GM12878 (cell line): Measurements from ENCODE around the gene SLC19A3. TPM values are rescaled to one million over a fixed set of nuclear protein-coding genes. Genes with fewer than 3 reads are reported as not detected.

Experiments
- ATAC-seq: fragments of 200-7000 bp; cut with Tn5 transposase; 3 replicates; pipeline ENCODE4 v1.9.1; 2020; ENCODE audit warnings: mild to moderate bottlenecking, moderate library complexity
- BruUV-seq: library from RNA; stranded (reverse); fragments of 400-500 nt; replicated peaks from 2 replicates; lab custom pipeline; 2021; lab: Mats Ljungman, UMichigan
- CTCF ChIA-PET: fragments of 300-600 bp; sonication (Branson Sonifier 250); formaldehyde crosslinking; extraction: SDS; loops from one replicate; lab custom pipeline; 2021; ENCODE audit warnings: inconsistent platforms; lab: Yijun Ruan, JAX
- POLR2A ChIA-PET: fragments of 350-600 bp; formaldehyde crosslinking; extraction: SDS; loops from one replicate; lab custom pipeline; 2021; ENCODE audit warnings: inconsistent platforms; lab: Charles Lee
- RAD21 ChIA-PET: fragments of 300-600 bp; sonication (Branson Sonifier 250); formaldehyde crosslinking; loops from one replicate; lab custom pipeline; 2023; ENCODE audit warnings: antibody characterized with exemption; ENCODE audit not compliant: unreplicated experiment; lab: Charles Lee
- SMC1A ChIA-PET: fragments of 300-600 bp; sonication (Branson Sonifier 250); formaldehyde crosslinking; loops from one replicate; lab custom pipeline; 2023; ENCODE audit not compliant: unreplicated experiment, uncharacterized antibody; lab: Charles Lee
- DNase-seq: peaks from one replicate; pipeline ENCODE4 v3.0.0-alpha.2; 2011; ENCODE audit warnings: low read depth, low spot score
- FAIRE-seq: peaks from 3 replicates; lab custom pipeline; 2011; peaks lifted over from hg19 to GRCh38; lab: Jason Lieb, UNC
- H2AFZ ChIP-seq: 2 replicates; pipeline ENCODE4 v1.6.0; 2011; ENCODE audit warnings: low read depth, low read length, control low read depth; ENCODE audit not compliant: control insufficient read depth
- H3K27ac ChIP-seq: 2 replicates; pipeline ENCODE4 v1.5.1; 2011; ENCODE audit warnings: control low read depth; ENCODE audit not compliant: control insufficient read depth, insufficient read depth
- H3K27me3 ChIP-seq, 2 experiments: replicated peaks in 1 of 2; 2 replicates each; pipeline versions ENCODE4 v1.6.0 to v1.6.1; 2011; ENCODE audit warnings: low read length in 1 of 2; ENCODE audit not compliant: control insufficient read depth in 2 of 2, insufficient read depth in 2 of 2
- H3K36me3 ChIP-seq, 2 experiments: 2 replicates each; pipeline ENCODE4 v1.5.1; 2011; ENCODE audit warnings: low read length in 1 of 2; ENCODE audit not compliant: control insufficient read depth in 2 of 2, insufficient read depth in 2 of 2
- H3K4me1 ChIP-seq: 2 replicates; pipeline ENCODE4 v1.6.1; 2011; ENCODE audit warnings: mild to moderate bottlenecking, low read length, moderate library complexity, mixed read lengths; ENCODE audit not compliant: control insufficient read depth, insufficient read depth
- H3K4me2 ChIP-seq: 2 replicates; pipeline ENCODE4 v1.6.0; 2011; ENCODE audit warnings: control low read depth; ENCODE audit not compliant: control insufficient read depth, insufficient read depth
- H3K4me3 ChIP-seq: fragments of 200-600 bp; sonication (generic); 2 replicates; pipeline ENCODE4 v1.5.1; 2016
- H3K79me2 ChIP-seq: 2 replicates; pipeline ENCODE4 v1.6.0; 2011; ENCODE audit warnings: low read length; ENCODE audit not compliant: control insufficient read depth, insufficient read depth
- H3K9ac ChIP-seq: 2 replicates; pipeline ENCODE4 v1.8.0; 2011; ENCODE audit warnings: low read length, control low read depth, mixed read lengths; ENCODE audit not compliant: control insufficient read depth, insufficient read depth
- H3K9me3 ChIP-seq: replicated peaks from 3 replicates; pipeline ENCODE4 v1.5.1; 2011; ENCODE audit warnings: mild to moderate bottlenecking, low read length; ENCODE audit not compliant: control insufficient read depth, insufficient read depth
- H4K20me1 ChIP-seq: 2 replicates; pipeline ENCODE4 v1.6.0; 2011; ENCODE audit not compliant: control insufficient read depth, insufficient read depth
- FOS ChIP-seq: IDR thresholded peaks from 3 replicates; pipeline ENCODE4 v1.6.1; 2011; ENCODE audit warnings: borderline replicate concordance; ENCODE audit not compliant: insufficient read length; ENCODE audit errors: extremely low read depth
- MXI1 ChIP-seq: fragments of 150-350 bp; IDR thresholded peaks from 2 replicates; pipeline ENCODE4 v1.6.1; 2011; ENCODE audit warnings: low read depth, mild to moderate bottlenecking, inconsistent platforms, low read length, improper control_type of control experiment
- WGBS: methylation state at CpG from one replicate; pipeline ENCODE4 v1.1.6; 2016; ENCODE audit warnings: low lambda C conversion rate; ENCODE audit not compliant: insufficient replicate concordance, insufficient coverage; ENCODE audit errors: missing lambda C conversion rate; 5-methylcytosine and 5-hydroxymethylcytosine counted together
- in situ Hi-C: fragments of 300-500 bp; cut with MboI; formaldehyde crosslinking; loops from 9 replicates; pipeline ENCODE4 v1.14.3; 2018; ENCODE audit warnings: mixed read lengths
- intact Hi-C: fragments of 100-400 bp; cut with micrococcal nuclease; formaldehyde crosslinking; loops from one replicate; pipeline ENCODE4 v1.14.2; 2022; ENCODE audit not compliant: unreplicated experiment
- polyA plus RNA-seq, 11 experiments: library from polyadenylated mRNA; depleted of rRNA in 4 of 11; unstranded in 6 of 11; stranded (reverse) in 5 of 11; fragments of >200 nt; fragmentation: Nextera tagmentation in 4 of 11; fragmentation: Illumina TruSeq in 1 of 11; extraction: Ambion mirVana in 4 of 11; extraction: Trizol in 1 of 11; gene quantifications; 1 replicate in 1 of 11; 2 replicates in 10 of 11; pipeline versions ENCODE4 v1.2.1 to v1.2.3, GENCODE V29; 2011 to 2016; ENCODE audit warnings: inconsistent platforms in 2 of 11, missing spikeins in 2 of 11, low read depth in 1 of 11
- total RNA-seq, 4 experiments: library from RNA; depleted of rRNA in 3 of 4; stranded (reverse); fragments of >200 nt in 3 of 4; fragmentation: Illumina TruSeq in 1 of 4; extraction: Trizol in 1 of 4; gene quantifications; 2 replicates each; pipeline versions ENCODE4 v1.2.1 to v1.2.3, GENCODE V29; 2013 to 2021
- TF ChIP-seq, protein P1 (sequence below): fragments of 150-350 bp; IDR thresholded peaks from 2 replicates; pipeline ENCODE4 v1.6.1; 2016; ENCODE audit warnings: low read depth, low read length

SLC19A3 gene
- total and polyA plus RNA-seq, 10 of the 15 experiments (the other 5 are each of a cell fraction or from before 2014, with no cell fraction given) = not detected

GRCh38 chr2:227654426-227654825, 63.4 kb downstream of the SLC19A3 start:
- no peak for FAIRE-seq
- in situ Hi-C loops = no loop called here

More at GRCh38 chr2:227654426-227654825, 63.4 kb downstream of the SLC19A3 start:
- no peaks in the 10 kb centered on the region for H3K9me3 ChIP-seq
- H3K36me3 ChIP-seq = no peaks in the 10 kb centered on the region
- ATAC-seq (no peak), DNase-seq (no peak)
- no peaks in the 10 kb centered on the region; the same call in 1 of the 2 replicates for H4K20me1 ChIP-seq
- H3K27me3 ChIP-seq = 0 out of 4 replicates have a peak, but pooled peaks cover 0 to 3% of the 10 kb centered on the region in 2 experiments
- RAD21 ChIA-PET = interaction anchor here (0.7 kb wide), 1 partner anchor 113 kb away, joined by 3 read pairs; no protein-coding TSS in a partner anchor
- CTCF ChIA-PET = interaction anchor here (0.7 kb wide), 1 partner anchor 955 kb away, joined by 3 read pairs; no protein-coding TSS in a partner anchor
- H3K9ac ChIP-seq = no peak overlapping the region
- no peak overlapping the region for H2AFZ ChIP-seq
- WGBS = 0% methylated on average over 1 of the region's 1 CpG
- H3K27ac ChIP-seq = no peak overlapping the region
- no peaks in the 10 kb centered on the region for H3K79me2 ChIP-seq
- POLR2A ChIA-PET = no interaction called here
- intact Hi-C loops = loop anchor here (10.0 kb wide), 1 partner anchor 530 kb away; no protein-coding TSS in a partner anchor
- H3K4me1 ChIP-seq = no peaks in the 10 kb centered on the region
- TF ChIP-seq, protein P1, sequence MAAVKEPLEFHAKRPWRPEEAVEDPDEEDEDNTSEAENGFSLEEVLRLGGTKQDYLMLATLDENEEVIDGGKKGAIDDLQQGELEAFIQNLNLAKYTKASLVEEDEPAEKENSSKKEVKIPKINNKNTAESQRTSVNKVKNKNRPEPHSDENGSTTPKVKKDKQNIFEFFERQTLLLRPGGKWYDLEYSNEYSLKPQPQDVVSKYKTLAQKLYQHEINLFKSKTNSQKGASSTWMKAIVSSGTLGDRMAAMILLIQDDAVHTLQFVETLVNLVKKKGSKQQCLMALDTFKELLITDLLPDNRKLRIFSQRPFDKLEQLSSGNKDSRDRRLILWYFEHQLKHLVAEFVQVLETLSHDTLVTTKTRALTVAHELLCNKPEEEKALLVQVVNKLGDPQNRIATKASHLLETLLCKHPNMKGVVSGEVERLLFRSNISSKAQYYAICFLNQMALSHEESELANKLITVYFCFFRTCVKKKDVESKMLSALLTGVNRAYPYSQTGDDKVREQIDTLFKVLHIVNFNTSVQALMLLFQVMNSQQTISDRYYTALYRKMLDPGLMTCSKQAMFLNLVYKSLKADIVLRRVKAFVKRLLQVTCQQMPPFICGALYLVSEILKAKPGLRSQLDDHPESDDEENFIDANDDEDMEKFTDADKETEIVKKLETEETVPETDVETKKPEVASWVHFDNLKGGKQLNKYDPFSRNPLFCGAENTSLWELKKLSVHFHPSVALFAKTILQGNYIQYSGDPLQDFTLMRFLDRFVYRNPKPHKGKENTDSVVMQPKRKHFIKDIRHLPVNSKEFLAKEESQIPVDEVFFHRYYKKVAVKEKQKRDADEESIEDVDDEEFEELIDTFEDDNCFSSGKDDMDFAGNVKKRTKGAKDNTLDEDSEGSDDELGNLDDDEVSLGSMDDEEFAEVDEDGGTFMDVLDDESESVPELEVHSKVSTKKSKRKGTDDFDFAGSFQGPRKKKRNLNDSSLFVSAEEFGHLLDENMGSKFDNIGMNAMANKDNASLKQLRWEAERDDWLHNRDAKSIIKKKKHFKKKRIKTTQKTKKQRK = no peak
- TF ChIP-seq FOS = no peak
- no peak for TF ChIP-seq MXI1
- H3K4me2 ChIP-seq = no peak overlapping the region
- H3K4me3 ChIP-seq = no peak overlapping the region
- BruUV-seq = no TSS peak
- SMC1A ChIA-PET = interaction anchor here (0.5 kb wide), 1 partner anchor 248 kb away, joined by 3 read pairs; no protein-coding TSS in a partner anchor
